HEK293 (cell line): ENCODE data around the gene PRAF2.

ENCODE experiments used
- GFI1B ChIP-seq: fragments of 450-650 bp; formaldehyde crosslinking; IDR thresholded peaks from 2 replicates; pipeline ENCODE4 v1.5.1; 2016; ENCODE audit warnings: missing biosample characterization, missing genetic modification characterization
- GLI4 ChIP-seq: fragments of 450-650 bp; formaldehyde crosslinking; IDR thresholded peaks from 2 replicates; pipeline ENCODE4 v1.5.1; 2016; ENCODE audit warnings: missing biosample characterization, missing genetic modification characterization
- HIC1 ChIP-seq: fragments of 450-650 bp; formaldehyde crosslinking; IDR thresholded peaks from 2 replicates; pipeline ENCODE4 v1.5.1; 2016; ENCODE audit warnings: missing biosample characterization, missing genetic modification characterization
- IKZF3 ChIP-seq: fragments of 450-650 bp; IDR thresholded peaks from 2 replicates; pipeline ENCODE4 v1.5.0; 2018; ENCODE audit warnings: missing biosample characterization, mild to moderate bottlenecking, missing genetic modification characterization, moderate library complexity
- KLF16 ChIP-seq: fragments of 450-650 bp; formaldehyde crosslinking; IDR thresholded peaks from 2 replicates; pipeline ENCODE4 v1.5.1; 2017; ENCODE audit warnings: missing biosample characterization, missing genetic modification characterization
- OSR2 ChIP-seq: fragments of 450-650 bp; formaldehyde crosslinking; IDR thresholded peaks from 2 replicates; pipeline ENCODE4 v1.5.1; 2016; ENCODE audit warnings: missing biosample characterization, missing genetic modification characterization
- SCRT1 ChIP-seq: fragments of 450-650 bp; formaldehyde crosslinking; IDR thresholded peaks from 2 replicates; pipeline ENCODE4 v1.5.1; 2016; ENCODE audit warnings: missing biosample characterization, missing genetic modification characterization, borderline replicate concordance
- SETDB1 ChIP-seq: IDR thresholded peaks from one replicate; pipeline ENCODE4 v1.6.1; 2017; ENCODE audit warnings: mild to moderate bottlenecking, low read length, moderate library complexity, mixed read lengths; ENCODE audit not compliant: insufficient read length
- YY1 ChIP-seq: fragments of 450-650 bp; formaldehyde crosslinking; IDR thresholded peaks from 2 replicates; pipeline ENCODE4 v1.5.1; 2018; ENCODE audit warnings: missing biosample characterization, missing genetic modification characterization
- ZBTB1 ChIP-seq: fragments of 450-650 bp; formaldehyde crosslinking; IDR thresholded peaks from 2 replicates; pipeline ENCODE4 v1.5.1; 2016; ENCODE audit warnings: missing biosample characterization, missing genetic modification characterization
- ZBTB11 ChIP-seq: fragments of 450-650 bp; formaldehyde crosslinking; conservative IDR thresholded peaks from 2 replicates; pipeline ENCODE4 v1.5.1; 2016; ENCODE audit warnings: low read depth, missing biosample characterization, missing genetic modification characterization
- ZNF184 ChIP-seq: fragments of 450-650 bp; IDR thresholded peaks from 2 replicates; pipeline ENCODE4 v1.5.1; 2018; ENCODE audit warnings: missing biosample characterization, mild to moderate bottlenecking, missing genetic modification characterization
- ZNF214 ChIP-seq: fragments of 450-650 bp; formaldehyde crosslinking; IDR thresholded peaks from 2 replicates; pipeline ENCODE4 v1.5.1; 2017; ENCODE audit warnings: missing biosample characterization, mild to moderate bottlenecking, missing genetic modification characterization, borderline replicate concordance
- ZNF239 ChIP-seq: fragments of 450-650 bp; formaldehyde crosslinking; IDR thresholded peaks from 2 replicates; pipeline ENCODE4 v1.5.1; 2016; ENCODE audit warnings: missing biosample characterization, missing genetic modification characterization
- ZNF354C ChIP-seq: fragments of 450-650 bp; formaldehyde crosslinking; IDR thresholded peaks from 2 replicates; pipeline ENCODE4 v1.5.1; 2016; ENCODE audit warnings: missing biosample characterization, missing genetic modification characterization, low read depth, borderline replicate concordance
- ZNF391 ChIP-seq: fragments of 450-650 bp; formaldehyde crosslinking; IDR thresholded peaks from 2 replicates; pipeline ENCODE4 v1.5.1; 2016; ENCODE audit warnings: low read depth, missing biosample characterization, missing genetic modification characterization, borderline replicate concordance
- ZNF449 ChIP-seq: fragments of 450-650 bp; formaldehyde crosslinking; IDR thresholded peaks from 2 replicates; pipeline ENCODE4 v1.5.1; 2017; ENCODE audit warnings: missing biosample characterization, mild to moderate bottlenecking, missing genetic modification characterization, moderate library complexity
- ZNF48 ChIP-seq: fragments of 450-650 bp; formaldehyde crosslinking; IDR thresholded peaks from 2 replicates; pipeline ENCODE4 v1.5.1; 2016; ENCODE audit warnings: missing biosample characterization, missing genetic modification characterization
- ZNF501 ChIP-seq: fragments of 450-650 bp; formaldehyde crosslinking; IDR thresholded peaks from 2 replicates; pipeline ENCODE4 v1.5.1; 2016; ENCODE audit warnings: missing biosample characterization, missing genetic modification characterization
- ZNF518A ChIP-seq: fragments of 450-650 bp; formaldehyde crosslinking; conservative IDR thresholded peaks from 2 replicates; pipeline ENCODE4 v1.5.1; 2016; ENCODE audit warnings: low read depth, missing biosample characterization, missing genetic modification characterization
- ZNF555 ChIP-seq: fragments of 450-650 bp; formaldehyde crosslinking; conservative IDR thresholded peaks from 2 replicates; pipeline ENCODE4 v1.5.1; 2017; ENCODE audit warnings: missing biosample characterization, mild to moderate bottlenecking, missing genetic modification characterization, inconsistent platforms
- ZNF596 ChIP-seq: fragments of 450-650 bp; IDR thresholded peaks from 2 replicates; pipeline ENCODE4 v1.5.0; 2018; ENCODE audit warnings: missing biosample characterization, mild to moderate bottlenecking, missing genetic modification characterization, moderate library complexity
- ZNF658 ChIP-seq: fragments of 450-650 bp; formaldehyde crosslinking; IDR thresholded peaks from 2 replicates; pipeline ENCODE4; 2016; ENCODE audit warnings: missing biosample characterization, missing genetic modification characterization
- ZNF707 ChIP-seq: fragments of 450-650 bp; formaldehyde crosslinking; IDR thresholded peaks from 2 replicates; pipeline ENCODE4 v1.5.1; 2016; ENCODE audit warnings: missing biosample characterization, missing genetic modification characterization
- ZNF747 ChIP-seq: fragments of 450-650 bp; formaldehyde crosslinking; IDR thresholded peaks from 2 replicates; pipeline ENCODE4 v1.5.1; 2016; ENCODE audit warnings: missing biosample characterization, missing genetic modification characterization
- ZNF76 ChIP-seq: fragments of 450-650 bp; formaldehyde crosslinking; IDR thresholded peaks from 2 replicates; pipeline ENCODE4; 2016; ENCODE audit warnings: low read depth, missing biosample characterization, missing genetic modification characterization, borderline replicate concordance
- ZSCAN30 ChIP-seq: fragments of 450-650 bp; IDR thresholded peaks from 2 replicates; pipeline ENCODE4 v1.5.1; 2018; ENCODE audit warnings: missing biosample characterization, mild to moderate bottlenecking, missing genetic modification characterization, moderate library complexity

Gene PRAF2

GRCh38 chrX:49039598-49040375 is 34.0 kb downstream of the PRAF2 start (continued):
- TF ChIP-seq ZNF48 (no peak), ZNF596 (tag by site-specific recombination) (no peak), GLI4 (tag by site-specific recombination) (no peak), ZNF518A (tag by site-specific recombination) (no peak), ZNF658 (tag by site-specific recombination) (no peak), ZNF239 (tag by site-specific recombination) (no peak), ZNF707 (tag by site-specific recombination) (no peak), ZNF747 (tag by site-specific recombination) (no peak), IKZF3 (tag by site-specific recombination) (peak; percentile 88), ZNF184 (tag by site-specific recombination) (no peak), GFI1B (tag by site-specific recombination) (no peak), ZNF501 (tag by site-specific recombination) (no peak), KLF16 (tag by site-specific recombination) (no peak), ZNF555 (tag by site-specific recombination) (no peak), ZBTB11 (tag by site-specific recombination) (no peak), ZSCAN30 (tag by site-specific recombination) (no peak), ZNF76 (tag by site-specific recombination) (no peak), OSR2 (tag by site-specific recombination) (no peak), ZNF214 (tag by site-specific recombination) (no peak), ZBTB1 (tag by site-specific recombination) (no peak), ZNF391 (tag by site-specific recombination) (no peak), HIC1 (tag by site-specific recombination) (peak; percentile 41; the same call in 1 of the 2 replicates), SETDB1 (no peak), ZNF449 (tag by site-specific recombination) (peak; percentile 95), SCRT1 (no peak), YY1 (tag by site-specific recombination) (no peak), ZNF354C (tag by site-specific recombination) (no peak)
